ENCODE measurements around the gene PARD3B. TPM values are rescaled to one million over a fixed set of nuclear protein-coding genes. Genes with fewer than 3 reads are reported as not detected.

The PARD3B gene
- total RNA-seq, 1 experiment from 2014 or later: 3.6 TPM

DNA sequence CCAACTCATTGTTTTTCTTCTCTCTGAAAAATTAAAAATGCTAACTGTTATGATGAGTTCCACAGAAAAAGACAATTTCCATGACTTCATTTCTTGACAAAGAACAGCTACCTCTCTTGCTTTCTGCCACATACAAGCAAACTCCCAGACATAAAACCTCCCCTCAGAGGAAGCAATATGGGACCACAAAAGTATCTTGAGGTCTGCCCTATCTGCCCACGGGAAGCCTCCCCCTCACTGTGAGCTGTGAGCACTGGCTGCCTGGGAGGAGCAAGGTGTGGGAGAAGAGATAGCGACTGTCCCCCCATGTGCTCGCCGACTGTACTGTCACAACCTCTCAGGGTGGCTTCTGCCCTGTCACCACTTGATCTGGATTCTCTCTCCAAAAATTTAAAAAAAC is 1067.4 kb downstream of the PARD3B start:
- DNase-seq (ENCODE audit: low read depth, low spot score): no peak
- in situ Hi-C loops (cut with HindIII; ENCODE audit: low pct_unique_long_range_greater_than_20kb, low sequenced_read_pairs) (no loop called here), intact Hi-C loops (cut with micrococcal nuclease; ENCODE audit: unreplicated experiment) (no loop called here)
- BruUV-seq (replicated peaks): no TSS peak
- POLR2A ChIA-PET: no interaction called here
- H3K36me3 ChIP-seq (ENCODE audit: control insufficient read depth, insufficient read depth, low read length): no peaks in the 10 kb centered on the region
- peaks cover 6% of the 10 kb centered on the region for H3K27me3 ChIP-seq (ENCODE audit: control insufficient read depth, insufficient read depth, low read length)
- CTCF ChIA-PET: no interaction called here
- no peak overlapping the region for H3K27ac ChIP-seq (ENCODE audit: low read length)
- no peaks in the 10 kb centered on the region for H3K9me3 ChIP-seq (ENCODE audit: control insufficient read depth, insufficient read depth, low read depth, low read length)
- H3K4me3 ChIP-seq (ENCODE audit: low read depth in 2 of 2, low read length in 2 of 2): no peak overlapping the region
- H3K4me1 ChIP-seq (ENCODE audit: control insufficient read depth, insufficient read depth, low read length): no peaks in the 10 kb centered on the region
- TF ChIP-seq POLR2AphosphoS5 (IDR thresholded peaks at IDR 0.05; ENCODE audit: low read depth, low read length) (no peak), TCF7L2 (IDR thresholded peaks at IDR 0.05; ENCODE audit: low read depth, low read length) (no peak), SIN3A (IDR thresholded peaks at IDR 0.05; ENCODE audit: borderline replicate concordance, insufficient read depth, low read depth, low read length) (no peak)
- TF ChIP-seq, protein P1, sequence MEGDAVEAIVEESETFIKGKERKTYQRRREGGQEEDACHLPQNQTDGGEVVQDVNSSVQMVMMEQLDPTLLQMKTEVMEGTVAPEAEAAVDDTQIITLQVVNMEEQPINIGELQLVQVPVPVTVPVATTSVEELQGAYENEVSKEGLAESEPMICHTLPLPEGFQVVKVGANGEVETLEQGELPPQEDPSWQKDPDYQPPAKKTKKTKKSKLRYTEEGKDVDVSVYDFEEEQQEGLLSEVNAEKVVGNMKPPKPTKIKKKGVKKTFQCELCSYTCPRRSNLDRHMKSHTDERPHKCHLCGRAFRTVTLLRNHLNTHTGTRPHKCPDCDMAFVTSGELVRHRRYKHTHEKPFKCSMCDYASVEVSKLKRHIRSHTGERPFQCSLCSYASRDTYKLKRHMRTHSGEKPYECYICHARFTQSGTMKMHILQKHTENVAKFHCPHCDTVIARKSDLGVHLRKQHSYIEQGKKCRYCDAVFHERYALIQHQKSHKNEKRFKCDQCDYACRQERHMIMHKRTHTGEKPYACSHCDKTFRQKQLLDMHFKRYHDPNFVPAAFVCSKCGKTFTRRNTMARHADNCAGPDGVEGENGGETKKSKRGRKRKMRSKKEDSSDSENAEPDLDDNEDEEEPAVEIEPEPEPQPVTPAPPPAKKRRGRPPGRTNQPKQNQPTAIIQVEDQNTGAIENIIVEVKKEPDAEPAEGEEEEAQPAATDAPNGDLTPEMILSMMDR (IDR thresholded peaks at IDR 0.05): no peak
- TF ChIP-seq, protein P2, sequence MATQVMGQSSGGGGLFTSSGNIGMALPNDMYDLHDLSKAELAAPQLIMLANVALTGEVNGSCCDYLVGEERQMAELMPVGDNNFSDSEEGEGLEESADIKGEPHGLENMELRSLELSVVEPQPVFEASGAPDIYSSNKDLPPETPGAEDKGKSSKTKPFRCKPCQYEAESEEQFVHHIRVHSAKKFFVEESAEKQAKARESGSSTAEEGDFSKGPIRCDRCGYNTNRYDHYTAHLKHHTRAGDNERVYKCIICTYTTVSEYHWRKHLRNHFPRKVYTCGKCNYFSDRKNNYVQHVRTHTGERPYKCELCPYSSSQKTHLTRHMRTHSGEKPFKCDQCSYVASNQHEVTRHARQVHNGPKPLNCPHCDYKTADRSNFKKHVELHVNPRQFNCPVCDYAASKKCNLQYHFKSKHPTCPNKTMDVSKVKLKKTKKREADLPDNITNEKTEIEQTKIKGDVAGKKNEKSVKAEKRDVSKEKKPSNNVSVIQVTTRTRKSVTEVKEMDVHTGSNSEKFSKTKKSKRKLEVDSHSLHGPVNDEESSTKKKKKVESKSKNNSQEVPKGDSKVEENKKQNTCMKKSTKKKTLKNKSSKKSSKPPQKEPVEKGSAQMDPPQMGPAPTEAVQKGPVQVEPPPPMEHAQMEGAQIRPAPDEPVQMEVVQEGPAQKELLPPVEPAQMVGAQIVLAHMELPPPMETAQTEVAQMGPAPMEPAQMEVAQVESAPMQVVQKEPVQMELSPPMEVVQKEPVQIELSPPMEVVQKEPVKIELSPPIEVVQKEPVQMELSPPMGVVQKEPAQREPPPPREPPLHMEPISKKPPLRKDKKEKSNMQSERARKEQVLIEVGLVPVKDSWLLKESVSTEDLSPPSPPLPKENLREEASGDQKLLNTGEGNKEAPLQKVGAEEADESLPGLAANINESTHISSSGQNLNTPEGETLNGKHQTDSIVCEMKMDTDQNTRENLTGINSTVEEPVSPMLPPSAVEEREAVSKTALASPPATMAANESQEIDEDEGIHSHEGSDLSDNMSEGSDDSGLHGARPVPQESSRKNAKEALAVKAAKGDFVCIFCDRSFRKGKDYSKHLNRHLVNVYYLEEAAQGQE (IDR thresholded peaks at IDR 0.05; ENCODE audit: insufficient read depth in 1 of 2, low read depth in 2 of 2, low read length in 1 of 2): no peak
- no peak for ATAC-seq

DNA sequence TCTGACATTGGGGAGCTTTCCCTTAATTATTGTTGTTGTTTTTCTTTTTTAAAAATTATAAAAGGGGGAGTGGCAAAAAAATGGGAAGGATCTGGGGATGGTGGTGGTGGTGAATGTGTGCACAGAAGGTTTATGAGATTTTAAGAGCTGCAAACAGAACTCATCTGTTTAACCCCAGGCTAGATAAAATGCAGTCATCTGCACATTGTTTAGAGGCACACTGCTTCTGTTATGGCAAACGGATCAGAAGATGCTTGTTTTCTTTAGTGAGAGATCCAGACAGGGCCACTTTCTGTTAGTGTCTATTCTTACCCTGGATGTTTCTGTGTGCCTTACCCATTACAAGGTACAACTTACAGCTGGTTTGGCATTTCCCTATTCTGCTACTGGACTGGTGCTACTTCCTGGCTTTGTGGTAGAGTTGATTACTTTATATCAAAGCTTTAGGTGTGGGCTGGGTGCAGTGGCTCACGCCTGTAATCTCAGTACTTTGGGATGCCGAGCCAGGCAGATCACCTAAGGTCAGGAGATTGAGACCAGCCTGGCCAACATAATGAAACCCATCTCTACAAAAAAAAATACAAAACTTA is 1068.8 kb downstream of the PARD3B start:
- in situ Hi-C loops (cut with HindIII; ENCODE audit: low pct_unique_long_range_greater_than_20kb, low sequenced_read_pairs) (no loop called here), intact Hi-C loops (cut with micrococcal nuclease; ENCODE audit: unreplicated experiment) (no loop called here)
- TF ChIP-seq, protein P1 (IDR thresholded peaks at IDR 0.05): no peak
- TF ChIP-seq POLR2AphosphoS5 (IDR thresholded peaks at IDR 0.05; ENCODE audit: low read depth, low read length) (no peak), SIN3A (IDR thresholded peaks at IDR 0.05; ENCODE audit: borderline replicate concordance, insufficient read depth, low read depth, low read length) (no peak), TCF7L2 (IDR thresholded peaks at IDR 0.05; ENCODE audit: low read depth, low read length) (no peak)
- TF ChIP-seq, protein P2 (IDR thresholded peaks at IDR 0.05; ENCODE audit: insufficient read depth in 1 of 2, low read depth in 2 of 2, low read length in 1 of 2): no peak
- BruUV-seq (replicated peaks): no TSS peak
- Histone ChIP-seq H3K36me3 (ENCODE audit: control insufficient read depth, insufficient read depth, low read length) (no peaks in the 10 kb centered on the region), H3K27ac (ENCODE audit: low read length) (no peak overlapping the region), H3K9me3 (ENCODE audit: control insufficient read depth, insufficient read depth, low read depth, low read length) (no peaks in the 10 kb centered on the region), H3K27me3 (ENCODE audit: control insufficient read depth, insufficient read depth, low read length) (peaks cover 2% of the 10 kb centered on the region; the same call in 1 of the 2 replicates), H3K4me1 (ENCODE audit: control insufficient read depth, insufficient read depth, low read length) (no peaks in the 10 kb centered on the region), H3K4me3 (ENCODE audit: low read depth in 2 of 2, low read length in 2 of 2) (no peak overlapping the region)
- ChIA-PET POLR2A (no interaction called here), CTCF (no interaction called here)
- no peak for ATAC-seq
- no peak for DNase-seq (ENCODE audit: low read depth, low spot score)

All from Panc1 (cell line).